SW 1271 (cell line): ENCODE results near the gene GLDN.

Experiments
- DNase-seq, 2 experiments: peaks; one replicate each; lab custom pipeline; 2025; lab: John Stamatoyannopoulos, UW

Gene GLDN

DNA sequence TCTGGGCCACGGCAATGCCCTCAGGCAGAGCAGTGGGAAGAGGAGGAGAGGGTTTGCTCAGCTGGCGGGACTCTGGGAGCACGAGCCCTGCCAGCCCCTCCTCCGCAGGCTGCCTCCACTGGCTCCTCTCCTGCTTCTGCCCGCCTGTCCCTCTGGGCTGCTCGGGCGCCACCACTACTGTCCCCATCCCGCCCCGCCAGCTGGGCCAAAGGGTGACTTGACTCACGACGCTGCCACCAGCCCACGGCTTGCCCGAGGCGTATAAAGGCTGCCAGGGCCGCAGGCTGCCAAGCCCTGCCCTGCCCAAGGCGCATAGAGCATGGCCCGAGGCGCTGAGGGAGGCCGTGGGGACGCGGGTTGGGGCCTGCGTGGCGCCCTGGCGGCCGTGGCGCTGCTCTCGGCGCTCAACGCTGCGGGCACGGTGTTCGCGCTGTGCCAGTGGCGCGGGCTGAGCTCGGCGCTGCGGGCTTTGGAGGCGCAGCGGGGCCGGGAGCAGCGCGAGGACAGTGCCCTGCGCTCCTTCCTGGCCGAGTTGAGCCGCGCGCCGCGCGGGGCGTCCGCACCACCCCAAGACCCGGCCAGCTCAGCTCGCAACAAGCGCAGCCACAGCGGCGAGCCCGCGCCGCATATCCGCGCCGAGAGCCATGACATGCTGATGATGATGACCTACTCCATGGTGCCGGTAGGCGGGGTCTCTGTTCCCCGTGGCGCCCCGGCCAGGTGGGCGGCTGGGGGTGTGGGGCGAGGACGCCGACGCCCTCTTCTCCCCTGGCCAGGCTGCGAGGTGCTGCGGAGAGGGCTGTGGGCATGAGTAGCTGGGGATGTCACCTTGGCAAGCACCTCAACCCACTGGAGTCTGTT lies at the start of gene GLDN:
Gene GLDN, plus strand, starts transcription at position 290 of the 861 bp plus-strand sequence. Its CDS starts 30 bp downstream, at position 320.
- no peak for DNase-seq

DNA sequence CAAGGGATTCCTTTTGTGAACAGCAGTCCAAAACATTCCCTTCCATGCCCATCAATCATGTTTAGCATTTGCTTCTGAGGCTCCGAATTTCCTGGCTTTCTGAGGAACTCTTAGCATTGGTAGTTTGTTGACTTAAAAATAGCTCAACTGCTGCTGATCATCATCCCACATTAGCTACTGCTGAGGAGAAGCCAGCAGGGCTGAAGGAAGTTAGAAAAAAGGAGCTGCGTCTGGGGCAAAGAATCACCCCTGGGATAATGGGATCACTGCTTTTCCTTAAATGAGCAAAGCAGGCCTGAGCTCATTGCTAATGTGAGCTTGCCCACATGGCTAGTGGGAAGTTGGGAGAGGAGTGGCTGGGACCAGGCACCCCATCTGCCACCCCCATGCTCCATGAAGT lies 42.8 kb upstream of the GLDN start:
- DNase-seq, result no peak

DNA sequence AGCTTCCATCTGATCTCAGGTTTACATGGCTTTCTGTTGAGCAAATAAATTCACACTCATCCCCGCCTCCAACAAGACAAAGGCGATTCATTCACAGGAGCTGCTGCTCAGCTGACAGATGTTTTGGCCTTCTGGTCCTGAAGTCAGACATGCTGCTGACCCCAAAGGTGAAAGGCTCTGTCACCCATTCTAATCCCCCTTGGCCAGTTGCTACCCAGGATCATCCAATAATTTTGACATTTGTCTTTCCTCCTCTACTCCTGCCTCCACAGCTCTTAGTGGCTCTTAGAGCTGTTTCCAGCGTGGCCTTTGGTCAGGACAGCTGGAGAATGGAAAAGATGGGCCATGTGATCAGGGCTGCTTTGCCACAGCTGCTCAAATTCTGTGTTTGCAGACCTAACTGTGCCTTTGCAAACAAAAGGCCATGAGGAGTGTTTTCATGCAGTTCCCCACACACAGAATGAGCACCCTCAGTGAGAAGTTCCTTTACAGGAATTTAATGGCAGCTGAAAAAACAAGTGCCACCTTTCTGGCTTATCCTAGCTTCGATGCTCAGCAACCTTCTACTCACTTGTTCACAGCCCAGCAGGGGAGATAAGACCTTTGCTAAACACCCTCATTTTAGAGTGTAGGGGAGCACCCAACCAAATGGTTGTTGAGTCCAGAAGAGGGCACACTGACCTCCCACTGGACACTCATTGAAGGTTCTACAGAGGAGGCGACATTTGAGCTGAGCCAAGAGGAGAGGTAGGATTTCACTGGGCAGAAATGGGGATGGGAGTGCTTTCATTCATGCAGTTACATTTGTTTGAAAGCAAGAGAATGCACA lies 42.1 kb upstream of the GLDN start:
- no peak for DNase-seq

DNA sequence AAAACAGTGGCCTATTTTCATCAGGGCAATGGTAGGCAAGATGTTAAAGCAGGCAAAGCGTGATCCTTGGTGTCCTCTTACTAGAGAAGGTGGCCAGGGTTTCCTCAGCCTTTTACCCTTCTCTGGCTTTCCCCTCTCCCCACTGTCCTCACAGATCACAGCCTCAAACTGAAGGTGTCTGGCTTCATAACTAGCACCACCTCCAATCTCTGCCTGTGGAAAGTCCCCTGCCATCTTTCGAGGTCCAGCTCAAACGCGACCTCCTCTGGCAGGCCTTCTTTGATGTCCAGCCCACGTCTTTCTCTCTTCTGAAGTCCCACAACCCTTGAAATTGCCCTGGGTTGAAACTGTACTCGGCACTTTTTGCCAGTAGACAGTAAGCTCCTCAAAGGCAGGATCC lies 39.0 kb upstream of the GLDN start:
- DNase-seq, result no peak

DNA sequence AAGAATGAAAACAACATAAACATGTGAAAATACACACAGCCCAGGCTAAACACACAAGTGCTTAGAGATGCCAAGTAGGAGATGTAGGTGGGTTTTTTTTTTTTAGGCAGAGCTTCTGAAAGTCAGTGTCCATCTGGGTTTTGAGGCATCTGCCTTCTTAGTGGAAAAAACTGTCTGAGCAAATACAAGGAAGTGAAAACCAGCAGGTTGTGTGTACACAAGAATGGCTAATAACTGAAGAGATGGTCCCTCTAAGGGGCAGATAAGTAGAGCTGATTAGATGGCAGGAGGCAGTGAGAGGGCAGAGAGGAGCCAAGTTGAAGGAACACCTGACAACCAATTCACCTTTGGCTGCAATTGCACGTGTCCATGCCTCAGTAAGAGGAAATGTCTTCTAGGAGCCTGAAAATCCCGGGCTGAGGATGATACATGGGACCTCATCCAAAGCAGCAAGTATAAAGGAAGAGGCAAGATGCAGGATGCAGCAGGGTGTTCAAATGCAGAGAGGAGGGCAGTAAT lies 37.9 kb upstream of the GLDN start:
- no peak for DNase-seq

DNA sequence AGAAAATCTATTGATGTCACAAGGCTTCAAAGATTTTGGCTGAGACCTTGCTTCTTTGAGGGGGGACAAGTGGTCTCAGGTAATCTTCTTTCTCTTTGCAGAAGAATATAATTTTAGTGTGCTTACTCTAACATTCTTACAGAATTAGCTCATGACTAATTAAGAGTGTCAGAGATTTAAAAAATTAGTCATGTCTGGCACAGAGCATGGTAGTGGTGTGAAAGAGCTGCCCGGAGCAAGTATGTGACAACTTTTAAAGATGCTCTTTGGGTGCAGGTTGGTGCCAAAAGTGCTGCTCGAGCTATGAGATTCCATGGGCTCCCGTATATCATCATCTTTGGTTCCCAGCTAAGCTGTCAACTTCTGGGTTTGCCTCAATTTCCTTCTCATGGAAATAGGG lies 34.1 kb upstream of the GLDN start:
- DNase-seq, result no peak

DNA sequence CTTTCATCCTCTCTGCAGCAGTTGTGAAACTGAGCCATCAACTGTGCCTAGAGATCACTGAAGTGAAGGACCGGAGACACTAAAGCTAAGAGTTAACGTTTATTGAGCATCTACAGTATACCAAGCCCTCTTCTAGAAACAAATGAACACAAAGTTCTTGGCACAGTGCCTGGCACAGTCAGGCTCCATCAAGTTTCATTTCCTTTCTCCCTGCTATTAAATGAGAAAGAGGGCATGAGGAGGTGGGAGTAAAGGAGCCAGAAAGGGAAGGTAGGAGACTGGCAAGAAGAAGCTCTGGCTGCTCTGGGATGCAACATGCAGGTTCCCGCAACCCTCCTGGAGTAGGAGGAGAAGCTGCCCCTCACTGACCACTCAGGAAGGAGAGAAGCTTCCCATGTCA lies 33.6 kb upstream of the GLDN start:
- no peak for DNase-seq

DNA sequence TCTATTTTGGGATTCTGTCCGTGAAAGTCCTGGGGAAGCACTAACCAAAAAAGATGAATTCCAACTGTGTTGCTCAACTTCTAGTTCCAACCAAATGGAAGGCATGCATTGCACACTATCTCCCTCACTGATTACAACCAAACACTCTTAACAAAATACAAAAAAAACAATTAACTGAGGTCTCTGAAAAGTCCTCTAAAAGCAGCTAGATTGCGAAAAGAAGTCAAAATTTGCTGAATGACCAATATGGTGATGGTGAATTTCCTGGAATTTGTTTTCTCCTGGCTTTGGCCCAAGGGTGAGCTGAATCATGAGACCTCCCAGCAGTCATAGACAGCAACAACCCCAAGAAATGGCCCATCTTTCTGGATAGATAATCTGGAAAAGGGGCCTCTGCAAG lies 31.4 kb upstream of the GLDN start:
- no peak for DNase-seq

DNA sequence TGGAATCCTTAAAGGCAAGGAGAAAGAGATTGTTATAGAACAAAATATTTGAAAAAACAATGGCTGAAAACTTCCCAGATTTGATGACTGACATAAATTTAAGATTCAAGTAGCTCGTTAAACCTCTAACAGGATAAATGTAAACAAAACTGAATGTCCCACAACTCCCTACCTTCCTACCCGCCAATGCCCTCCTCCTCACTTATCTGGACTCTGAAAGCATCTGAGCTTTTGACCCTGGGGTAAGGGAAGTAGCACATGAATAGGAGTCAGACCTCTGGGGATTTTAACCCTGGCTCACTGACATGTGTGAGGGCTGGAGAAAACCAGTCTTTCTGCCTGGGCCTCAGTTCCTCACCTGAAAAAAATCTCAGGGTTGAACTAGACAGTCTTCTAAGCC lies 29.9 kb upstream of the GLDN start:
- DNase-seq, result no peak

DNA sequence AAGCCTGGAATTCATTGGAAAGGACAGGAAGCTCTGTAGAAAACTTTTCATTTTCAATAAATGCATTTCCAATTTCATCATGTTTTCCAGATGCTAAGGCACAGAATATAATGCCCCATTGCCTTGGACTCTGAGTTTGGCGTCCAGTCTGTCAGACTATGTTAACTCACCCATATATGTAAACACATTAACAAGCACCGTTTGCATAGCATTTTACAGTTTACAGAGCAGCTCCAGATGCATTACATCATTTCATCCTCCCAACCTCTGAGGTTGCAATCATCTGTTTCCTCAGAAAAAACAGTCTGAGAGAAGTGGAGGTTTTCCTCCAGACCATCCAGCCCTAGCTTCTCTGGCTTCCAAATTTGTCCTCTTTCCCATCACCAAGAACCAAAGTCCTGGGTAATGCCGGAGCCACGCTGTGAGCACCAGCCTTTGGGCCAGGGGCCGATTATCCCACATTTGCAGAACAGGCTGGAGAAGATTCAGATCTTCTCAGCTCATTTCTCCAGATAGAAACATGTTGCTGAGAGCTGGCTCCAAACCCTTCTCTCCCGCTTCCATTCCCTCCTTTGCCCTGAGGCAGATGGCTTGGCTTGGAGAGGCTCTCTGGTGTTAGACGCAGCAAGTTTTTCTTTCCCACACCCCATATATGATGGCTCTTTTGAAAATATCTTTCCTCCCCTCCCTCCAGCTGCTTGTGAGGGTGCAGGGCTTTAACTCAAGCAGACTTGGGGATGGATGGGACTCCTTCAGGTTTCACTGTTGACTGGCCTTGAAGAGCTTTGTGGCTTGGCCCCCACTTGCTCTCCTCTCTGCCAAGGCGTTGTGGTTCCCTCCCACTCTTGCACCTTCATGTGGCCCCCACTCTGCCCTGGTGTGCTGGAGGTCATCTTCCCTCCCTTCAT lies 29.0 kb upstream of the GLDN start:
- DNase-seq, result no peak

DNA sequence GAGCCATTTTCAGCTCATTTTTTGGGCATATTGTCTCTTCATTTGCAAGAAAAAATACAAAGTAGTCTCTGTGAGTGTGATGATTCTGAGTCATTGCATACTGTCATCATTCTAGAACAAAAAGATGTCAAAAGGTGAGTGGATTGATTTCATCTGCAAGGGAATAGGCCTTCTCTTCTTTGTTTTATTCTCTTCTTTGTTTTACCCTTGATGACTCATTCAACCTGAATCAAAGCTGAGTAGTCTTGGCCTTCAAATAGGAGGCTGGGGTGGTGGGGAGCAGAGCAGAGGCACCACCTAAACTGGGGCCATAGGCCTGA lies 28.4 kb upstream of the GLDN start:
- no peak for DNase-seq

DNA sequence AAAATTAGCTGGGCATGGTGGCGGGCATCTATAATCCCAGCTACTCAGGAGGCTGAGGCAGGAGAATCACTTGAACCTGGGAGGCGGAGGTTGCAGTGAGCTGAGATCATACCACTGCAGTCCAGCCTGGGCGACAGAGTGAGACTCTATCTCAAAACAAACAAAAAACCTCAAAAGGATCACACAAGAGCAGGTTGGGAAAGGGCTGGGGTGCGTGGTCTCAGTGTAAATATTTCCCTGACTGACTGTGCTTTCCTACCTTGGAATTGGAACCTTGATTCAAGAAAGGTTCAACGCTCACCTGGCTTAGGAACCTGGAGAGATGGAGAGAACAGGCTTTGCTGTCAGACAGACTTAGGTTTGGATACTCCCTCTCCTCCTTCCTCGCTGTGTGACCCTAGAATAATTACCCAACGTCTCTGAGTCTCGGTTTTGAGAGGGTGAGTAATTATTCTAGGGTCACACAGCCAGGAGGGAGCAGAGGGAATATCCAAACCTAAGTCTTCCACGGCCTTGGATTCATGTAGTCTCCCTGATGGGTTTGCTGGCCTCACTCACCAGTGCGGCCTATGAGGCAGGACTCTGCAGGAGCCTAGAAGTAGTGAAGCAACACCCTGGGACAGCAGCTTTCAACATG lies 27.7 kb upstream of the GLDN start:
- DNase-seq, result no peak

DNA sequence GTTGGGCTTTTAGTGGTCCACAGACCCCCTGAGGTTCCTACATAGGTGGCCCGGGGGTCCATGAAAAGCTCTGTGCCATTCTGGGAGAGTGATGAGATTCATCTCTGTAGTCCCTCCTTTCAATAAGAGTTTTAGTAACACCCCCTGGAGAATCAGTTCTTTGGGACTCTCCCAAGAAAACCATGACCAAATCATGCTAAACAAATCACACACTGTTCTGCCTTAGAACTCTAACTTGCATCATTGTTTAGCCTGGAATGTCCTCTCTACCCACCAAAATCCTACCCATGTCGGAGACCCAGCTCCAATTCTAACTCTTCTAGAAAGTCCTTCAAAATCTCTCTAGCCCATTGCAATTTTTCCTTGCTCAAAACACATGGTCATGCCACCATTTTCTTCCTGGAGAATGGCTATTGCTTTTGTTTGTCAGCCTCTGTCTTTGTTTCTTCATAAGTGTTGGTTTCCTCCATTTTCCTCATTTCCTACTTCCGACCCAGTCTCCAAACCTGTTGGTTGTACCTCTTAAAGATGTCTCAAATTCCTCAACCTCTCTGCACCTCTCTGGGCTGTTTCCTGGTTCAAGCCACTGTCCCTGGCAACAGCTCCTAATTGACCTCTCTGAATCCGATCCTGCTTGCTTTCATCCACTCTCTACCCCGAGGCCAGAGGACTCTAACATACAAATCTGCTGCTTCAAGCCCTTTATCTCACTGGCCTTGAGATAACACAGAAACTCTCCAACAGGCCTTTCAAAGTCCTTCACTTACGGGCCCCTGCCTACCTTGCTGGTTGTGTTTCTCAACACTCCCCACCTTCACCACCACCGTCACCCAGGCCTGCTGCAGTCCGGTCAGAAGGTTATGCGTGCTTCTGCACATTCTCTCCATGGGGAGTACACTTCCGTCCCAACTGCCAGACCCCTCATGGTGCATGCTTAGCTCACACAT lies 26.8 kb upstream of the GLDN start:
- no peak for DNase-seq

DNA sequence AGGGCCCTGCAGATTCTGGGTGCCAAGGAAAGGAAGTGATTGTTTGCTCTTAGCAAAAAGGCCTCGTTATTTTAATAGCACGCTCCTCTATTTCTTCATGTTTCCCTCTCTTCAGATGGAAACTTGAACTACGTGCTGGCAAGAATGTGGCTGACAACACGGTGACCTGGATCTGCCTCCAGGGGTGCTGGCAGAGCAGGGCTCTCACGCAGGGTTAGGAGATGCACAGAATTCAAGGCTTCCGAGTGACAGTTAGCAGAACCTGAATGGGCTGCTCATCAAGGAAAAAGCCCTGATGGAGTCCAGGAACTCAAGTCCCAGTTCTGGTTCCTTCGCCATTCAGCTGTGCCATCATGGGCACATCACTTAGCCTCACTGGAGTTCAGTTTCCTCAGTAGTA lies 25.7 kb upstream of the GLDN start:
- no peak for DNase-seq

DNA sequence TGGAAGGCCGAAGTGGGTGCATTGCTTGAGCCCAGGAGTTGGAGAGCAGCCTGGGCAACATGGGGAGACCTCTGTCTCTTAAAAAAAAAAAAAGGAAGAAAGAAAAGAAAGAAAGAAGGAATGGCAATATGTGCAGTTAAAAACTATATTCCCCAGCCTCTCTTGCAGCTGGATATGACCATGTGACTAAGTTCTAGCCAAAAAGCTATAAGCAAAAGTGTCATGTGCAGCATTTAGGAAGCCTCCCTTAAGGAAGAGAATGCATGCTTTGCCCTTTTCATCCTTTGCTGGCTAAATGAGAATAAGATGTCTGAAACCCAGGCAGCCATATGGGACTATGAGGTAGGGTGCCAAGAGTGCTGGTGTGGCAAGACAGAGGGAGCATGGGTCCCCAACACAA lies 24.8 kb upstream of the GLDN start:
- no peak for DNase-seq

DNA sequence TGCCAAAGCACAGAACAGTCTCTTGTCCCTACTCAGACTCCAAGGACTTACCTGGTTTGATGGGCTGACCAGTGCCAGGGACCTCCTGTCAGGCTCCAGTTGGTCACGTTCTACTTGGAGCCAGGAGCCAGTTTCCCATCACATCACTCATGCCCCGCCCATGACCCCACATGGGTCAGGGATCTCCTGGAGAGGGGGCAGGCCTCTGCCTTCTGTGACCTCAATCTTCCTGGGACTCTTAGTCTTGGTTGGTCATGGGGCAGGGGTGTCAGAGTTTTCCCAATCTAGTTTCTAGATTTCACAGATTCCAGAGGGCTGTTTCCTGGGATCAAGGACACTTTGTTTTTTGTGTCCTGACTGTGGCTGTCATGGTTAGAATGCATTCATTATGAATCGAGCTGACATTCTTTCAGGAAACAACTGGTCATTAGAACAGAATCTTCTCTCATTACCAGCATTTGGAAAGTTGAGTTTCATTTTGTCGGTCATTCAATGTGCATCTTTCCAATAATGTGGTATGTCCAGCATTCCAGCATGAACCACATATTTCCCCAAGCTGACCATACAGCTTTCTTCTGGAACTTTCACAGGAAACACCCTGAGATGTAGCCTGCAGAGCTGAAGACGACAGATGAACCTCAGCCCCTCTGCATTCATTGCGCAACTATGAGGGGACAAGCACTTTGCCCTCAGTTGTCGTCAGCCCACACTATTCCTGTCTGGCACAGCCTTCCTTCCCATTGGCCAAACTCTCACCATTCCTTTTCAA lies 22.9 kb upstream of the GLDN start:
- no peak for DNase-seq

DNA sequence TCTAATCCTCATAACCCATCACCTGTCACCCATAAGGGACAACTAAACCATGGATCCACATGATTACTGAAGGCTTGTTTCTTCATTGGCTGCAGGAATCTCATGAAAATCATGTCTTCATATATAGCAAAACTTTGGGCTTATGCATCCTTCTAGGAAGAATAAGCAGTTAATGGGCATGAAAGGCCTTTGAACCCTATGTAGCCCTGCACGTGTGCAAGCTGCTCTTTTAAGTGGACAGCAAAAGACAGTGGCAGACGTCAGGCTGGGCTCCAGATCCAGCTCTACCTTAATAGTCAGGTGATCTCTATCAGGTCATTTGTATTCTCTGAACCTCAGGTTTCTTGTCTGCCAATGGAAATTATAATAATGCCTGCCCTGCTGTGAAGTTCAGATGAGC lies 21.9 kb upstream of the GLDN start:
- no peak for DNase-seq

DNA sequence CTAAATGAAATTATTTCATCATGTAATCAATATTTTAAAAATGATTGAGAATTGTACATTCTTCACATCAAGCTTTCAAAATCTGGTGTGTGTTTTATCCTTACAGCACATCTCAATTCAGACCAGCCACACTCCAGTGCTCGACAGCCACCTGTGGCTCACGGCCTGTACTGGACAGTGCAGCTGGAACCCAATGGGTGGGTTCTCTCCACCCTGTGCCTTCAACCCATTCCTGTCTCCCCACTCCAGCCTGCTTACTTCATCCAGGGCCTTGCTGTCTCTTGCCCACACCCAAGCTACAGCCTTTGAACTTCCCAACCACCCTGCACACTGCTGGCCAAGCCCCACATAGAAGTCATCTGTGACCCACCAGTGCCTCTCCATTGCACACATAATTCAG lies 20.6 kb upstream of the GLDN start:
- no peak for DNase-seq

DNA sequence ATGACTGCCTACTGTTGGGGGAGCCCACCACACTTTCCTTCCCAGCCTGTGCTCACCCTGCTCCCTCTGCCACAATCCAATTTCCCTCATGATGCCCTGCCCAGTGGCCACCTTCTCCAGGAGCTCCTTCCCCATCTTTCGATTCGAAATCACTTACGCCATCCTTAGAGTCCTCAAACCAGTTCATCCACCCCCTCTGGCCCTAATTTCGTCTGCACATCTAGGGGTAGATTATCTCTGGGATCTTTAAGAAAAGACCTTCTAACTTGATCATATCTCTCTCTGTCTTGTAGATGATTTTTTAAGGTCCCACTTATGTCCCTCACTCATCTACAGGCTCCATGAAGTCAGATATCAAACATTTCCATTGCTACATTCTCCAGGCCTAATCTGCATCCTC lies 20.1 kb upstream of the GLDN start:
- no peak for DNase-seq
